ENCODE results near the gene SNRK.

The SNRK gene

DNA sequence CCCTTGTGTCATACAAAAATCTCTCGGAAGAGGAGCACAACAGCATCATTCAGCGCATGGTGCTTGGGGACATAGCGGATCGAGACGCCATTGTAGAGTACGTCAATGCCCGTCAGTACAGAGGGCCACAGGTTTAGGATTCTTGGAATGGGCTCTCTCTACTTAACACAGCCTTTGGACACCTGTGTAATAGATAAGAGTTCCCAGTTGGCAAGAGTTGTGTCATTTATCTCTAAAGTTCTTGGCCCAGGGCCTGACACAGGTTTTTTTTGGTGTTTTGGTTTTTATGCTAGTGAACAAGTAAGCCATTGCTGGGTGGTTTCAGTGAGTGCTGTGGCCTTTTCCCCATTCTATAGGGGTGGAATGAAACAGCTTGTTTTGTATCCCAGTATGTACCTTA, 54.1 kb downstream of the SNRK start:
- Histone ChIP-seq H3K4me1 (ENCODE audit: low read length) (no peaks in the 10 kb centered on the region), H2AFZ (ENCODE audit: low read depth, low read length) (no peak overlapping the region), H3K27ac (ENCODE audit: low read length) (no peak overlapping the region), H3K79me2 (ENCODE audit: low read length) (no peaks in the 10 kb centered on the region), H3K9me3 (ENCODE audit: insufficient read depth, low read length) (peaks cover 26% of the 10 kb centered on the region; the same call in 1 of the 2 replicates), H3K27me3 (ENCODE audit: low read depth, low read length) (no peaks in the 10 kb centered on the region), H3K9ac (ENCODE audit: low read length) (no peak overlapping the region), H3K4me2 (ENCODE audit: low read length) (no peak overlapping the region), H3K4me3 (ENCODE audit: low read length) (no peak overlapping the region), H4K20me1 (ENCODE audit: insufficient read depth, low read length) (no peaks in the 10 kb centered on the region), H3K36me3 (replicated peaks; ENCODE audit: low read depth, low read length) (peaks cover 69% of the 10 kb centered on the region)
- TF ChIP-seq EZH2phosphoT487 (IDR thresholded peaks at IDR 0.05; ENCODE audit: low read depth), result no peak
- TF ChIP-seq, protein P1, sequence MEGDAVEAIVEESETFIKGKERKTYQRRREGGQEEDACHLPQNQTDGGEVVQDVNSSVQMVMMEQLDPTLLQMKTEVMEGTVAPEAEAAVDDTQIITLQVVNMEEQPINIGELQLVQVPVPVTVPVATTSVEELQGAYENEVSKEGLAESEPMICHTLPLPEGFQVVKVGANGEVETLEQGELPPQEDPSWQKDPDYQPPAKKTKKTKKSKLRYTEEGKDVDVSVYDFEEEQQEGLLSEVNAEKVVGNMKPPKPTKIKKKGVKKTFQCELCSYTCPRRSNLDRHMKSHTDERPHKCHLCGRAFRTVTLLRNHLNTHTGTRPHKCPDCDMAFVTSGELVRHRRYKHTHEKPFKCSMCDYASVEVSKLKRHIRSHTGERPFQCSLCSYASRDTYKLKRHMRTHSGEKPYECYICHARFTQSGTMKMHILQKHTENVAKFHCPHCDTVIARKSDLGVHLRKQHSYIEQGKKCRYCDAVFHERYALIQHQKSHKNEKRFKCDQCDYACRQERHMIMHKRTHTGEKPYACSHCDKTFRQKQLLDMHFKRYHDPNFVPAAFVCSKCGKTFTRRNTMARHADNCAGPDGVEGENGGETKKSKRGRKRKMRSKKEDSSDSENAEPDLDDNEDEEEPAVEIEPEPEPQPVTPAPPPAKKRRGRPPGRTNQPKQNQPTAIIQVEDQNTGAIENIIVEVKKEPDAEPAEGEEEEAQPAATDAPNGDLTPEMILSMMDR (IDR thresholded peaks at IDR 0.05; ENCODE audit: low read depth, low read length), result no peak

DNA sequence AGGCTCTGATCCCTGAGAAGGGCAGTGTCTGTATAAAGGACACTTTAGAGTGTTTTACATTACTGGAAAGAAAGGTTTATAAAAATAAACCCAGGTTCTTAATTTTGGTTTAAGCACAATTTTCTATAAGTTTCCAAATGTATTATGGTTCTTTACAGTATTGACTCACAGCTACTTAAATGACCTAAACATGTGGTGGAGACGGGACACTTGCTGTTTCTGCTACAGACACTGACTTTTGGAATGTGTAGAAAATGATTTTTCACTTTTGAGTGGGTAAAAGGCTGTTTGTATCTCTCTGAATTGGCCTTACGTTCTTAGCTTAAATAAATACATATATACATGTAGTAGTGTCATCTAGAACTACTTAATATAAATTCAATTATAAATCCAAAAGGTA, 55.4 kb downstream of the SNRK start:
- Histone ChIP-seq H3K27ac (ENCODE audit: low read length) (no peak overlapping the region), H3K79me2 (ENCODE audit: low read length) (no peaks in the 10 kb centered on the region), H3K9ac (ENCODE audit: low read length) (no peak overlapping the region), H3K9me3 (ENCODE audit: insufficient read depth, low read length) (peaks cover 16% of the 10 kb centered on the region; the same call in 1 of the 2 replicates), H3K36me3 (replicated peaks; ENCODE audit: low read depth, low read length) (peaks cover 58% of the 10 kb centered on the region), H4K20me1 (ENCODE audit: insufficient read depth, low read length) (no peaks in the 10 kb centered on the region), H3K27me3 (ENCODE audit: low read depth, low read length) (no peaks in the 10 kb centered on the region), H3K4me2 (ENCODE audit: low read length) (no peak overlapping the region), H2AFZ (ENCODE audit: low read depth, low read length) (no peak overlapping the region), H3K4me3 (ENCODE audit: low read length) (no peak overlapping the region), H3K4me1 (ENCODE audit: low read length) (no peaks in the 10 kb centered on the region)
- TF ChIP-seq, protein P1 (IDR thresholded peaks at IDR 0.05; ENCODE audit: low read depth, low read length), result no peak
- no peak for TF ChIP-seq EZH2phosphoT487 (IDR thresholded peaks at IDR 0.05; ENCODE audit: low read depth)

DNA sequence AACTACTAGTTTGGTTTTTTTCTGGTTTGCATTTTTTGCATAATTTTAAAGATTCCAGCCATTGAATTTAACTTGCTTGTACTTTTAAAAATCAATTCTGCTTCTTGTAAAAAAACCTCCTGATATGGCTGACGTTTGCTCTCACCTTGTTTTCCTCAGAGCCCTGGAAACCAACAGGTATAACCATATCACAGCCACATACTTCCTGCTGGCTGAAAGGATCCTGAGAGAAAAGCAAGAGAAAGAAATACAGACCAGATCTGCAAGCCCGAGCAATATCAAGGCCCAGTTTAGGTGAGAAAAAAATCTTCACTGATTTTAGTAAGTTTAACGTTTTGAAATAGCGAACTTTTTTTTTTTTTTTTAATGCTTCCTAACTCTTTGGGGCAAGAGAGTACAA, 56.8 kb downstream of the SNRK start:
- Histone ChIP-seq H3K4me3 (ENCODE audit: low read length) (no peak overlapping the region), H4K20me1 (ENCODE audit: insufficient read depth, low read length) (no peaks in the 10 kb centered on the region), H3K9me3 (ENCODE audit: insufficient read depth, low read length) (peaks cover 8% of the 10 kb centered on the region; the same call in 1 of the 2 replicates), H2AFZ (ENCODE audit: low read depth, low read length) (no peak overlapping the region), H3K4me1 (ENCODE audit: low read length) (no peaks in the 10 kb centered on the region), H3K79me2 (ENCODE audit: low read length) (no peaks in the 10 kb centered on the region), H3K27ac (ENCODE audit: low read length) (no peak overlapping the region), H3K36me3 (replicated peaks; ENCODE audit: low read depth, low read length) (peaks cover 59% of the 10 kb centered on the region), H3K27me3 (ENCODE audit: low read depth, low read length) (no peaks in the 10 kb centered on the region), H3K4me2 (ENCODE audit: low read length) (no peak overlapping the region), H3K9ac (ENCODE audit: low read length) (no peak overlapping the region)
- TF ChIP-seq, protein P1 (IDR thresholded peaks at IDR 0.05; ENCODE audit: low read depth, low read length), result no peak
- TF ChIP-seq EZH2phosphoT487 (IDR thresholded peaks at IDR 0.05; ENCODE audit: low read depth), result no peak

DNA sequence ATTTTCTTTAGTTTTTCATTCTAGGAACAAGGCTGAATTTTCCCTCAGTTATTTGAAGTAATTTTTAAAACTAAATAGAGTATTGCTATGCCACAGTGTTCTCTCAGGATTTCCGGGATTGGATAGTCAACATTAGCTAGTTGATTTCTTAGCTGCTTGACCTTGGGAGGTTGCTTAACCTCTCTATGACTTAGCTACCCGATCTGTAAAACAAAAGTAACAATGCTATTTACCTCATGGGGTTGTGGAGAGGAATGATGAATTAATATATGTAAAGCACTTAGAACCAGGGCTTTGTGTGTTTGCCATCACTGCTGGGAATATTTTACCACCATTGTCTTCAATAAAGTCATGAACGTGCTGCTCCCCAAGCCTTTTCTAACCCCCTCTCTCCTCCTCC, 57.5 kb downstream of the SNRK start:
- Histone ChIP-seq H4K20me1 (ENCODE audit: insufficient read depth, low read length) (no peaks in the 10 kb centered on the region), H3K9me3 (ENCODE audit: insufficient read depth, low read length) (peaks cover 1% of the 10 kb centered on the region; the same call in 1 of the 2 replicates), H3K36me3 (replicated peaks; ENCODE audit: low read depth, low read length) (peaks cover 56% of the 10 kb centered on the region), H3K79me2 (ENCODE audit: low read length) (no peaks in the 10 kb centered on the region), H3K9ac (ENCODE audit: low read length) (no peak overlapping the region), H3K27me3 (ENCODE audit: low read depth, low read length) (no peaks in the 10 kb centered on the region), H3K4me3 (ENCODE audit: low read length) (no peak overlapping the region), H3K27ac (ENCODE audit: low read length) (no peak overlapping the region), H3K4me2 (ENCODE audit: low read length) (no peak overlapping the region), H3K4me1 (ENCODE audit: low read length) (no peaks in the 10 kb centered on the region), H2AFZ (ENCODE audit: low read depth, low read length) (no peak overlapping the region)
- TF ChIP-seq, protein P1 (IDR thresholded peaks at IDR 0.05; ENCODE audit: low read depth, low read length), result no peak
- TF ChIP-seq EZH2phosphoT487 (IDR thresholded peaks at IDR 0.05; ENCODE audit: low read depth), result no peak

All from OCI-LY3 (cell line).